ENCODE measurements around the gene TNFRSF19. TPM values are rescaled to one million over a fixed set of nuclear protein-coding genes. Genes with fewer than 3 reads are reported as not detected.

TNFRSF19 gene
- total and polyA plus RNA-seq, 2 of the 13 experiments (the other 11 are each of a cell fraction or from before 2014, with no cell fraction given), result 75.3 to 77.7 TPM

DNA sequence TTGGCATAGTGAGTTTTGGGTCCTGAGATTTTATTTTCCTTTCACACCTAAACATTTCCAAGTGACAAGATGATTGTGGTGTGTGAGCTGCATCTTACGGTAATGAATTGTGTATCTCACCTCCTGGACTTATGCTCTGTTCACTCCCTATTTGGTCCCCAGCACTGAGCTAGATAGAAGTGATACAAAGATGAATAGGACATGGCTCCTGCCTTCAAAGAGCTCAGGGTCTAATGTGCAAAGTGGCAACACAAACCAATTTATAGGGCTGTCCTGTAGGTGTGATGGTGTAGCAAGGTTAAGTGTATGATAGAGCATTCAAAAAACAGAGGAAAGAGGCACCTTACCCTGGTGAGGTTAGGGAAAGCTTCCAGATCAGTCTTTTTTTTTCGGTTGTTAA is 17.6 kb upstream of the TNFRSF19 start:
- Histone ChIP-seq H3K4me3 (replicated peaks in 1 of 3; ENCODE audit: insufficient read depth in 1 of 3, low read depth in 2 of 3, low read length in 3 of 3) (no peak overlapping the region), H3K4me1 (ENCODE audit: insufficient read depth, low read length) (peaks cover 69% of the 10 kb centered on the region), H3K9me3 (ENCODE audit: low read length) (no peaks in the 10 kb centered on the region), H2AFZ (ENCODE audit: low read length) (no peak overlapping the region), H3K36me3 (replicated peaks in 1 of 2; ENCODE audit: control insufficient read depth in 1 of 2, insufficient read depth in 2 of 2, low read length in 2 of 2) (no peaks in the 10 kb centered on the region), H3K79me2 (ENCODE audit: insufficient read depth, low read length) (no peaks in the 10 kb centered on the region), H3K27me3 (ENCODE audit: control insufficient read depth in 1 of 2, insufficient read depth in 2 of 2, low read length in 2 of 2) (no peaks in the 10 kb centered on the region), H3K27ac (ENCODE audit: extremely low read length, insufficient read depth, low read length) (no peak overlapping the region), H4K20me1 (ENCODE audit: insufficient read depth, low read length) (no peaks in the 10 kb centered on the region), H3K9ac (ENCODE audit: insufficient read depth, low read depth, low read length) (no peak overlapping the region), H3K4me2 (ENCODE audit: low read depth, low read length) (no peak overlapping the region)
- ChIA-PET POLR2A (no interaction called here), CTCF (ENCODE audit: low intra/inter-chr PET ratio, low total read pairs) (no interaction called here)
- no TSS peak for BruUV-seq (replicated peaks)
- ATAC-seq, result peak; percentile 52
- 83% methylated on average over 2 of the region's 2 CpGs for WGBS (ENCODE audit: low lambda C conversion rate)
- TF ChIP-seq, protein P1, sequence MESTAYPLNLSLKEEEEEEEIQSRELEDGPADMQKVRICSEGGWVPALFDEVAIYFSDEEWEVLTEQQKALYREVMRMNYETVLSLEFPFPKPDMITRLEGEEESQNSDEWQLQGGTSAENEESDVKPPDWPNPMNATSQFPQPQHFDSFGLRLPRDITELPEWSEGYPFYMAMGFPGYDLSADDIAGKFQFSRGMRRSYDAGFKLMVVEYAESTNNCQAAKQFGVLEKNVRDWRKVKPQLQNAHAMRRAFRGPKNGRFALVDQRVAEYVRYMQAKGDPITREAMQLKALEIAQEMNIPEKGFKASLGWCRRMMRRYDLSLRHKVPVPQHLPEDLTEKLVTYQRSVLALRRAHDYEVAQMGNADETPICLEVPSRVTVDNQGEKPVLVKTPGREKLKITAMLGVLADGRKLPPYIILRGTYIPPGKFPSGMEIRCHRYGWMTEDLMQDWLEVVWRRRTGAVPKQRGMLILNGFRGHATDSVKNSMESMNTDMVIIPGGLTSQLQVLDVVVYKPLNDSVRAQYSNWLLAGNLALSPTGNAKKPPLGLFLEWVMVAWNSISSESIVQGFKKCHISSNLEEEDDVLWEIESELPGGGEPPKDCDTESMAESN (CRISPR knock-in tag; conservative IDR thresholded peaks at IDR 0.05), result no peak
- peak; percentile 34; the same call in 1 of the 2 replicates for TF ChIP-seq ZNF12 (CRISPR knock-in tag; IDR thresholded peaks at IDR 0.05)
- intact Hi-C loops (cut with micrococcal nuclease; ENCODE audit: unreplicated experiment) (no loop called here), in situ Hi-C loops (cut with HindIII; ENCODE audit: extremely low pct_ligation_motif_present, low pct_unique_long_range_greater_than_20kb) (no loop called here)
- peak; percentile 46 for FAIRE-seq
- no peak for DNase-seq (ENCODE audit: low spot score)

- no peak overlapping the region for H3K4me3 ChIP-seq (replicated peaks in 1 of 3; ENCODE audit: insufficient read depth in 1 of 3, low read depth in 2 of 3, low read length in 3 of 3)
- ChIA-PET CTCF (ENCODE audit: low intra/inter-chr PET ratio, low total read pairs) (no interaction called here), POLR2A (interaction anchor here (1.9 kb wide), 1 partner anchor 16 kb away, joined by 6 read pairs; the partner anchor contains the start of gene TNFRSF19)
- TF ChIP-seq KLF16 (CRISPR knock-in tag; IDR thresholded peaks at IDR 0.05), result no peak
- TF ChIP-seq, protein P1 (CRISPR knock-in tag; conservative IDR thresholded peaks at IDR 0.05), result no peak
- TF ChIP-seq MEIS2 (CRISPR knock-in tag; IDR thresholded peaks at IDR 0.05), result no peak
- no peak for TF ChIP-seq NFE2 (CRISPR knock-in tag; IDR thresholded peaks at IDR 0.05)
- TF ChIP-seq FOSL2 (CRISPR knock-in tag; IDR thresholded peaks at IDR 0.05), result peak; percentile 61
- no peaks in the 10 kb centered on the region for H3K79me2 ChIP-seq (ENCODE audit: insufficient read depth, low read length)
- BruUV-seq (replicated peaks), result no TSS peak
- intact Hi-C loops (cut with micrococcal nuclease; ENCODE audit: unreplicated experiment) (no loop called here), in situ Hi-C loops (cut with HindIII; ENCODE audit: extremely low pct_ligation_motif_present, low pct_unique_long_range_greater_than_20kb) (no loop called here)
- H4K20me1 ChIP-seq (ENCODE audit: insufficient read depth, low read length), result no peaks in the 10 kb centered on the region
- no peak overlapping the region for H2AFZ ChIP-seq (ENCODE audit: low read length)
- no peak overlapping the region for H3K4me2 ChIP-seq (ENCODE audit: low read depth, low read length)
- no peak for ATAC-seq
- 95% methylated on average over 3 of the region's 3 CpGs for WGBS (ENCODE audit: low lambda C conversion rate)
- no peaks in the 10 kb centered on the region for H3K36me3 ChIP-seq (replicated peaks in 1 of 2; ENCODE audit: control insufficient read depth in 1 of 2, insufficient read depth in 2 of 2, low read length in 2 of 2)
- H3K27ac ChIP-seq (ENCODE audit: extremely low read length, insufficient read depth, low read length), result no peak overlapping the region
- no peaks in the 10 kb centered on the region for H3K9me3 ChIP-seq (ENCODE audit: low read length)
- no peak overlapping the region for H3K9ac ChIP-seq (ENCODE audit: insufficient read depth, low read depth, low read length)
- H3K4me1 ChIP-seq (ENCODE audit: insufficient read depth, low read length), result peaks cover 83% of the 10 kb centered on the region
- DNase-seq (ENCODE audit: low spot score), result no peak
- no peak for FAIRE-seq
- H3K27me3 ChIP-seq (ENCODE audit: control insufficient read depth in 1 of 2, insufficient read depth in 2 of 2, low read length in 2 of 2), result no peaks in the 10 kb centered on the region
Observed at GRCh38 chr13:23554000-23554399, 16.2 kb upstream of the TNFRSF19 start.
